Measurements from ENCODE around the gene MCF2L2.

The MCF2L2 gene

DNA sequence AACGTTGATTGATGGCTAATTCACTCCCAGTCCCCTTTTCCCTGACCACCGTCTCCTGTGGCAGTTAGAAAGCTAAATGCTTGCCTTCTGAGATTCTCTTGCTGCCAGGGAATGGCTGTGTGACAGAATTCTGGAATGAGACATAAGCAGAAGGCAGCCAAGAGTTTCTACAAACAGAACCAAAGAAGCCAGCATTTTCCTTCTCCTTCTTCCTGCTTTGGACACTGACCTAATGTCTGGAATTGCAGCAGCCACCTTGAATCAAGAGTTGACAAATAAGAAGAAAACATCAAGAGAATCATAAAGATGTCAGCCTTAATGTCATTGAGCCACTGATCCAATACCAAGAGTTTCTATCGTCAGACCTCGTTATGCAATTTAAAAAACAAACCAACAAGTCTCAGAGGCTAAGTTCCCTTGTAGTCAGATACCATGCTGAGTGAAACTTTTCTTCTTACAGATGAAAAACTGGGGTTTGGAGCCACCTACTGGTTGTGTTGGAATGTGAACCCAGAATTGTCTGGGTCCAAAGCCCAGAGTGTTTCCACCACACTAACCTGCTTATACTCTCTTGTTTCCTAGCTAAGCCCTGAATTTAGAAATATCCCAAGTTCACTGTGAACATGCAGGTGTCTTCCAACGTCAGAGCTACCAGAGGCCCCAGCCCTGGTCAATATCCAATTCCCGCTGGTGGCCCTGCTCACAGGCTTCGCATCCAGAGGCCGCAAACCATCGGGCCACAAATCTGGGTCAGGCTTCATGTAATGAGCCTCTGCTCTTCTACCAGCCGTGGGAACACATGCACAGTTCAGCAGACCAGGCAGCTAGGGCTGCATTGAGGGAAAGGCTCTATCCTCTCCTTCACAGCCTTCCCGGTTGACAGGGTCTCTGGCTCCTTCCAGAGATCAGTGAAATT is 42.5 kb downstream of the MCF2L2 start:
- Histone ChIP-seq H3K4me1 (ENCODE audit: control insufficient read depth in 1 of 2, insufficient read depth in 2 of 2, low read length in 2 of 2) (peaks cover 0 to 4% of the 10 kb centered on the region in 2 donors), H3K9me3 (ENCODE audit: control insufficient read depth in 1 of 2, low read length in 2 of 2) (no peaks in the 10 kb centered on the region), H3K9ac (ENCODE audit: low read depth in 1 of 2, low read length in 2 of 2) (no peak overlapping the region), H3K27me3 (ENCODE audit: control insufficient read depth in 1 of 2, insufficient read depth in 2 of 2, low read length in 2 of 2) (no peaks in the 10 kb centered on the region), H3K27ac (ENCODE audit: low read depth, low read length) (no peak overlapping the region), H3K4me3 (ENCODE audit: low read depth in 1 of 2, low read length in 2 of 2) (no peak overlapping the region), H3K36me3 (ENCODE audit: control insufficient read depth in 1 of 2, insufficient read depth in 2 of 2, low read length in 2 of 2) (no peaks in the 10 kb centered on the region)

DNA sequence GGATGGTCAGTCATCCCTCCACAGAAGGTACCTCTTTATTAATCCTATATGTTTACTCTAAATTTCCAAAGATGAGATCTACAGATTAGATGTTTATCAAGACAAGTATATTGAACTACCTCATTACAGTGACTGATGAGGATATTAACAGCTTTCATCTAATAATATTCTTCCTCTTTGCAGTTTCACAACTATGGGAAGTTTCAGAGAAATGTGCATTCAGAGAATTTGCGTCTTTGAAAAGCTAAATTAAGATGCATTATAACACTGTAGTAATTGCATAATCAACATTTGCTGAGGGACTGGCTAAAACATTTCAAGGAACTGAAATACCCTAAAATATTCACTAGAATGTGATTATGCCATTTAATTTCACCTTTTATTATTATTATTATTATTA is 46.7 kb downstream of the MCF2L2 start:
- no peaks in the 10 kb centered on the region for H3K9me3 ChIP-seq (ENCODE audit: control insufficient read depth in 1 of 2, low read length in 2 of 2)
- H3K36me3 ChIP-seq (ENCODE audit: control insufficient read depth in 1 of 2, insufficient read depth in 2 of 2, low read length in 2 of 2) = no peaks in the 10 kb centered on the region
- H3K9ac ChIP-seq (ENCODE audit: low read depth in 1 of 2, low read length in 2 of 2) = no peak overlapping the region
- H3K4me3 ChIP-seq (ENCODE audit: low read depth in 1 of 2, low read length in 2 of 2) = no peak overlapping the region
- peaks cover 0 to 9% of the 10 kb centered on the region in 2 donors for H3K4me1 ChIP-seq (ENCODE audit: control insufficient read depth in 1 of 2, insufficient read depth in 2 of 2, low read length in 2 of 2)
- H3K27me3 ChIP-seq (ENCODE audit: control insufficient read depth in 1 of 2, insufficient read depth in 2 of 2, low read length in 2 of 2) = no peaks in the 10 kb centered on the region
- H3K27ac ChIP-seq (ENCODE audit: low read depth, low read length) = no peak overlapping the region

- H3K4me1 ChIP-seq (ENCODE audit: control insufficient read depth in 1 of 2, insufficient read depth in 2 of 2, low read length in 2 of 2) = peaks cover 0 to 9% of the 10 kb centered on the region in 2 donors
- no peak overlapping the region for H3K9ac ChIP-seq (ENCODE audit: low read depth in 1 of 2, low read length in 2 of 2)
- H3K36me3 ChIP-seq (ENCODE audit: control insufficient read depth in 1 of 2, insufficient read depth in 2 of 2, low read length in 2 of 2) = no peaks in the 10 kb centered on the region
- H3K27me3 ChIP-seq (ENCODE audit: control insufficient read depth in 1 of 2, insufficient read depth in 2 of 2, low read length in 2 of 2) = no peaks in the 10 kb centered on the region
- H3K9me3 ChIP-seq (ENCODE audit: control insufficient read depth in 1 of 2, low read length in 2 of 2) = no peaks in the 10 kb centered on the region
- H3K27ac ChIP-seq (ENCODE audit: low read depth, low read length) = no peak overlapping the region
- no peak overlapping the region for H3K4me3 ChIP-seq (ENCODE audit: low read depth in 1 of 2, low read length in 2 of 2)
Observed at GRCh38 chr3:183381179-183381578, 47.2 kb downstream of the MCF2L2 start.

- no peaks in the 10 kb centered on the region for H3K9me3 ChIP-seq (ENCODE audit: control insufficient read depth in 1 of 2, low read length in 2 of 2)
- H3K36me3 ChIP-seq (ENCODE audit: control insufficient read depth in 1 of 2, insufficient read depth in 2 of 2, low read length in 2 of 2) = no peaks in the 10 kb centered on the region
- peaks cover 8 to 11% of the 10 kb centered on the region in 2 donors for H3K4me1 ChIP-seq (ENCODE audit: control insufficient read depth in 1 of 2, insufficient read depth in 2 of 2, low read length in 2 of 2)
- H3K27me3 ChIP-seq (ENCODE audit: control insufficient read depth in 1 of 2, insufficient read depth in 2 of 2, low read length in 2 of 2) = no peaks in the 10 kb centered on the region
- no peak overlapping the region for H3K4me3 ChIP-seq (ENCODE audit: low read depth in 1 of 2, low read length in 2 of 2)
- no peak overlapping the region for H3K9ac ChIP-seq (ENCODE audit: low read depth in 1 of 2, low read length in 2 of 2)
- no peak overlapping the region for H3K27ac ChIP-seq (ENCODE audit: low read depth, low read length)
Observed at GRCh38 chr3:183378951-183379350, 49.5 kb downstream of the MCF2L2 start.

GRCh38 chr3:183378545-183378944 is 49.9 kb downstream of the MCF2L2 start:
- Histone ChIP-seq H3K27ac (ENCODE audit: low read depth, low read length) (no peak overlapping the region), H3K4me1 (ENCODE audit: control insufficient read depth in 1 of 2, insufficient read depth in 2 of 2, low read length in 2 of 2) (peaks cover 8 to 11% of the 10 kb centered on the region in 2 donors), H3K9ac (ENCODE audit: low read depth in 1 of 2, low read length in 2 of 2) (no peak overlapping the region), H3K27me3 (ENCODE audit: control insufficient read depth in 1 of 2, insufficient read depth in 2 of 2, low read length in 2 of 2) (no peaks in the 10 kb centered on the region), H3K36me3 (ENCODE audit: control insufficient read depth in 1 of 2, insufficient read depth in 2 of 2, low read length in 2 of 2) (no peaks in the 10 kb centered on the region), H3K4me3 (ENCODE audit: low read depth in 1 of 2, low read length in 2 of 2) (no peak overlapping the region), H3K9me3 (ENCODE audit: control insufficient read depth in 1 of 2, low read length in 2 of 2) (no peaks in the 10 kb centered on the region)

DNA sequence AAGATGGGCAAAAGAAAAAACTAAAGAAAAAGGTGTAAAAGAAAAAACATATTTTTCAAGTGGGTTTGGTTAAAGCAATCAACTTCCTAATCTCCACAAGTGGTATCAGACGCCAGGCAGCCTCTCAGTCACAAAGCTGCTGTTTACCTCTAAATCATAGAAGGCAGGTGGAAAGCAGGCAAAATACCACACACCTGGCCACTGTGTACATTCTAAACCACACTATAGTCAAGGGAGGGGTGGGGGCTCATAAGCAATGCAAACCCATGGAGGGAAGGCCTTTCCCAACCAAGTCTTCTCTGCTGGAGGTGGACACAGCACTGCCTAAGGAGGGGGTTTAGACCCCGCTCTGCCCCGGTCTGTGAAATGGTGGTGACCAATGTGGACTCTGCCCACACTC is 50.4 kb downstream of the MCF2L2 start:
- no peaks in the 10 kb centered on the region for H3K27me3 ChIP-seq (ENCODE audit: control insufficient read depth in 1 of 2, insufficient read depth in 2 of 2, low read length in 2 of 2)
- no peak overlapping the region for H3K9ac ChIP-seq (ENCODE audit: low read depth in 1 of 2, low read length in 2 of 2)
- H3K4me1 ChIP-seq (ENCODE audit: control insufficient read depth in 1 of 2, insufficient read depth in 2 of 2, low read length in 2 of 2) = peaks cover 8 to 11% of the 10 kb centered on the region in 2 donors
- no peaks in the 10 kb centered on the region for H3K36me3 ChIP-seq (ENCODE audit: control insufficient read depth in 1 of 2, insufficient read depth in 2 of 2, low read length in 2 of 2)
- H3K27ac ChIP-seq (ENCODE audit: low read depth, low read length) = no peak overlapping the region
- no peaks in the 10 kb centered on the region for H3K9me3 ChIP-seq (ENCODE audit: control insufficient read depth in 1 of 2, low read length in 2 of 2)
- no peak overlapping the region for H3K4me3 ChIP-seq (ENCODE audit: low read depth in 1 of 2, low read length in 2 of 2)

DNA sequence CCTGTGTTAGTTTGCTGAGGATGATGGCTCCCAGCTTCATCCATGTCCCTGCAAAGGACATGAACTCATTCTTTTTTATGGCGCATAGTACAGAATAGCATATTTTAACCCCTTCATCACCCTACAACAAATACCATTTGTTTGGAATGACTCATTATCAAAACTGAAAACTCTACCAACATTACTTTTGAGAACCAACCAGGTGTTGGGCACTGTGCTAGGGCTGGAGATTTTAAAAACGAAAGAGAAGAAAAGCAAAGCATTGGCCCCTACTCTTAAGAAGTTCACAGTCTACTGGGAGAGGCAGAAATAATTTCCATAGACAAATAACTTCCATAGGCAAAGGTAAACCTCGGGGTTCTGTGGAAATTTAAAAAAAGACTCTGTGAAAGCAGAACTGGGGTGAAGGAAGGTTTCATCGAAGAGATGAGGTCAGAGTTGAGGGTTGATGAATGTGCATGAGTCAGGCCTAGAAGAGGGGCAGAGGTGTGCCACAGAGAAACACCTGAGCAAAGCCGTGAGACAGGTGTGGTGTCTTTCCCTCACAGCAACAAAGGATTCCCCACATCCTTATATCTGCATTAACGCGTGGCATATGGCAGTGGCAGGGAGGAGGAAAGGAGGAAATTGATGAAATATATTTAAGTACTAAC is 51.0 kb downstream of the MCF2L2 start:
- H3K4me1 ChIP-seq (ENCODE audit: control insufficient read depth in 1 of 2, insufficient read depth in 2 of 2, low read length in 2 of 2) = peaks cover 8 to 11% of the 10 kb centered on the region in 2 donors
- no peak overlapping the region for H3K27ac ChIP-seq (ENCODE audit: low read depth, low read length)
- no peaks in the 10 kb centered on the region for H3K9me3 ChIP-seq (ENCODE audit: control insufficient read depth in 1 of 2, low read length in 2 of 2)
- no peak overlapping the region for H3K4me3 ChIP-seq (ENCODE audit: low read depth in 1 of 2, low read length in 2 of 2)
- H3K27me3 ChIP-seq (ENCODE audit: control insufficient read depth in 1 of 2, insufficient read depth in 2 of 2, low read length in 2 of 2) = no peaks in the 10 kb centered on the region
- no peak overlapping the region for H3K9ac ChIP-seq (ENCODE audit: low read depth in 1 of 2, low read length in 2 of 2)
- no peaks in the 10 kb centered on the region for H3K36me3 ChIP-seq (ENCODE audit: control insufficient read depth in 1 of 2, insufficient read depth in 2 of 2, low read length in 2 of 2)

- Histone ChIP-seq H3K27me3 (ENCODE audit: control insufficient read depth in 1 of 2, insufficient read depth in 2 of 2, low read length in 2 of 2) (no peaks in the 10 kb centered on the region), H3K9me3 (ENCODE audit: control insufficient read depth in 1 of 2, low read length in 2 of 2) (no peaks in the 10 kb centered on the region), H3K27ac (ENCODE audit: low read depth, low read length) (no peak overlapping the region), H3K9ac (ENCODE audit: low read depth in 1 of 2, low read length in 2 of 2) (no peak overlapping the region), H3K36me3 (ENCODE audit: control insufficient read depth in 1 of 2, insufficient read depth in 2 of 2, low read length in 2 of 2) (no peaks in the 10 kb centered on the region), H3K4me3 (ENCODE audit: low read depth in 1 of 2, low read length in 2 of 2) (no peak overlapping the region), H3K4me1 (ENCODE audit: control insufficient read depth in 1 of 2, insufficient read depth in 2 of 2, low read length in 2 of 2) (peaks cover 8 to 11% of the 10 kb centered on the region in 2 donors)
Observed at GRCh38 chr3:183375787-183376186, 52.6 kb downstream of the MCF2L2 start.

DNA sequence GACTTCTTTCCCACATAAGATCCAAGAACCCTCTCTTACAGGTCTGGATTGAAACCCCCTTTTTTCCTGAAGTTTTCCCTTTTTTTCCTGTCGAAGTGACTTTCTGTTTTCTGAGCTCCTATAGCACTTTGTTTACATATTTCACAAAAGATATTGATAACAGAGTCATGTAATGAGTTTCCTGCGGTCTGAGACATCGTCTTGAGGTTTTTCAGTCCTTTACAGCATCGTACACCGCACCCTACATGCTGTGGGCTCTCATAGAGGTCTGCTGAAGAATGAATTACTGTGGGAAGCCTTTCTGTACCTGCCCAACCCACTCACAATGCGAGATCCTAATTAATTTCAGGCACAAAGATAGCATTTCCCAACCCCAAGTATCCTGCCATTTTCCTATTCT is 53.1 kb downstream of the MCF2L2 start:
- Histone ChIP-seq H3K9ac (ENCODE audit: low read depth in 1 of 2, low read length in 2 of 2) (no peak overlapping the region), H3K4me1 (ENCODE audit: control insufficient read depth in 1 of 2, insufficient read depth in 2 of 2, low read length in 2 of 2) (peaks cover 8 to 11% of the 10 kb centered on the region in 2 donors), H3K9me3 (ENCODE audit: control insufficient read depth in 1 of 2, low read length in 2 of 2) (no peaks in the 10 kb centered on the region), H3K4me3 (ENCODE audit: low read depth in 1 of 2, low read length in 2 of 2) (no peak overlapping the region), H3K27me3 (ENCODE audit: control insufficient read depth in 1 of 2, insufficient read depth in 2 of 2, low read length in 2 of 2) (no peaks in the 10 kb centered on the region), H3K36me3 (ENCODE audit: control insufficient read depth in 1 of 2, insufficient read depth in 2 of 2, low read length in 2 of 2) (no peaks in the 10 kb centered on the region), H3K27ac (ENCODE audit: low read depth, low read length) (no peak overlapping the region)

DNA sequence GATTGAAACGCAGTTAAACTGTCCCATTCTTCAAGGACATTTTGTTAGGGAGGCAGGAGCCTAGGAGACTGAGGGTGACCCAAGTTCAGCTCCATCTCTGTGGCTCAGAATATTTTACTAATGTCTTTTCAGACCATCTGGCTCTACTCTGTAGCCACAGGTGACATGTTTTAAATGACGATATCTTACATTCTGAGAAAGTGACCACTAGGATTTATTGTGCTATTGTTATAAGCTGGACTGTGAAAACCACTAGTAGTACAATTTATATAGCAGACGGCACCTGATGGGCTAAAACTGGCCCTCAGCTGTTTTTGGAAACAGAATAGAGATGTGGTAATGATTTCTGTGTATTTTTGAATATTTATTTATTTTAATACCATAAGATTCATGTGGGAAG is 55.5 kb downstream of the MCF2L2 start:
- Histone ChIP-seq H3K27ac (ENCODE audit: low read depth, low read length) (no peak overlapping the region), H3K9me3 (ENCODE audit: control insufficient read depth in 1 of 2, low read length in 2 of 2) (no peaks in the 10 kb centered on the region), H3K4me1 (ENCODE audit: control insufficient read depth in 1 of 2, insufficient read depth in 2 of 2, low read length in 2 of 2) (peaks cover 6 to 8% of the 10 kb centered on the region in 2 donors)

More for the DNA sequence above, 55.5 kb downstream of the MCF2L2 start:
- Histone ChIP-seq H3K4me3 (ENCODE audit: low read depth in 1 of 2, low read length in 2 of 2) (no peak overlapping the region), H3K27me3 (ENCODE audit: control insufficient read depth in 1 of 2, insufficient read depth in 2 of 2, low read length in 2 of 2) (no peaks in the 10 kb centered on the region), H3K9ac (ENCODE audit: low read depth in 1 of 2, low read length in 2 of 2) (no peak overlapping the region), H3K36me3 (ENCODE audit: control insufficient read depth in 1 of 2, insufficient read depth in 2 of 2, low read length in 2 of 2) (no peaks in the 10 kb centered on the region)
